SK-N-SH (cell line): Measurements from ENCODE around the gene AGFG1. TPM values are rescaled to one million over a fixed set of nuclear protein-coding genes. Genes with fewer than 3 reads are reported as not detected.

ENCODE experiments used
- CTCF ChIA-PET: fragments of 300-600, 350-600 bp; formaldehyde crosslinking; extraction: SDS; loops from one replicate; lab custom pipeline; 2021; lab: Yijun Ruan, JAX
- POLR2A ChIA-PET: fragments of 350-600 bp; sonication (Branson Sonifier 250); formaldehyde crosslinking; extraction: SDS; loops from one replicate; lab custom pipeline; 2020; ENCODE audit warnings: antibody characterized with exemption, inconsistent platforms; lab: Yijun Ruan, JAX
- DNase-seq: peaks from one replicate; pipeline ENCODE4 v3.0.0; 2012
- H2AFZ ChIP-seq: fragments of 200-600 bp; sonication (generic); 2 replicates; pipeline ENCODE4 v1.8.1; 2016; ENCODE audit warnings: antibody characterized with exemption, mild to moderate bottlenecking, low read depth
- H3F3A ChIP-seq: fragments of 200-600 bp; sonication (generic); replicated peaks from 2 replicates; pipeline ENCODE3; 2016; ENCODE audit warnings: antibody characterized with exemption, mild to moderate bottlenecking; ENCODE audit not compliant: insufficient read depth
- H3K27ac ChIP-seq, 2 experiments: fragments of 200-500 bp in 1 of 2; fragments of 200-600 bp in 1 of 2; sonication (Bioruptor generic) in 1 of 2; sonication (generic), shearing (Covaris generic) in 1 of 2; 2 replicates each; pipeline versions ENCODE4 v1.5.1 to v1.6.1; 2014 to 2016; ENCODE audit warnings: low read depth in 2 of 2, inconsistent platforms in 1 of 2, low read length in 1 of 2, mild to moderate bottlenecking in 1 of 2, mixed read lengths in 1 of 2
- H3K27me3 ChIP-seq: fragments of 200-600 bp; sonication (generic), shearing (Covaris generic); 2 replicates; pipeline ENCODE4 v1.6.1; 2016; ENCODE audit warnings: mixed run types; ENCODE audit not compliant: insufficient read depth
- H3K36me3 ChIP-seq, 2 experiments: fragments of 200-500 bp in 1 of 2; fragments of 200-600 bp in 1 of 2; sonication (Bioruptor generic) in 1 of 2; sonication (generic) in 1 of 2; replicated peaks in 1 of 2; 2 replicates each; pipeline versions ENCODE3 to v1.5.1; 2014 to 2016; ENCODE audit warnings: low read length in 1 of 2, mild to moderate bottlenecking in 1 of 2; ENCODE audit not compliant: insufficient read depth in 2 of 2, control insufficient read depth in 1 of 2
- H3K4me1 ChIP-seq, 2 experiments: fragments of 200-500 bp in 1 of 2; fragments of 200-600 bp in 1 of 2; sonication (Bioruptor generic) in 1 of 2; sonication (generic), shearing (Covaris generic) in 1 of 2; 2 replicates each; pipeline versions ENCODE4 v1.5.1 to v1.6.1; 2014 to 2016; ENCODE audit warnings: low read depth in 1 of 2, low read length in 1 of 2, mixed run types in 1 of 2; ENCODE audit not compliant: insufficient read depth in 2 of 2, control insufficient read depth in 1 of 2
- H3K4me2 ChIP-seq: fragments of 200-600 bp; sonication (generic), shearing (Covaris generic); 2 replicates; pipeline ENCODE4 v1.6.1; 2017; ENCODE audit warnings: mixed run types
- H3K4me3 ChIP-seq, 2 experiments: fragments of 200-500 bp in 1 of 2; fragments of 200-600 bp in 1 of 2; sonication (Bioruptor generic) in 1 of 2; sonication (generic), shearing (Covaris generic) in 1 of 2; 2 replicates each; pipeline versions ENCODE4 v1.5.1 to v1.8.1; 2014 to 2016; ENCODE audit warnings: low read depth in 2 of 2, inconsistent platforms in 1 of 2, low read length in 1 of 2, mild to moderate bottlenecking in 1 of 2, mixed read lengths in 1 of 2, moderate library complexity in 1 of 2
- H3K79me2 ChIP-seq: fragments of 200-600 bp; sonication (generic); 2 replicates; pipeline ENCODE4 v1.8.1; 2017; ENCODE audit warnings: mild to moderate bottlenecking; ENCODE audit not compliant: insufficient read depth
- H3K9ac ChIP-seq: fragments of 200-600 bp; sonication (generic); 2 replicates; pipeline ENCODE4 v1.6.1; 2017; ENCODE audit warnings: mixed run types
- H3K9me2 ChIP-seq: fragments of 200-600 bp; sonication (generic); 2 replicates; pipeline ENCODE4 v1.6.1; 2017; ENCODE audit warnings: mixed run types
- H3K9me3 ChIP-seq: fragments of 200-600 bp; sonication (generic); 2 replicates; pipeline ENCODE4 v1.6.1; 2017; ENCODE audit warnings: mixed run types, mild to moderate bottlenecking, moderate library complexity
- H4K20me1 ChIP-seq: fragments of 200-600 bp; sonication (generic); 2 replicates; pipeline ENCODE4 v1.6.1; 2017; ENCODE audit warnings: mild to moderate bottlenecking, mixed run types; ENCODE audit not compliant: insufficient read depth
- CHD2 ChIP-seq: fragments of 150-350 bp; IDR thresholded peaks from 2 replicates; pipeline ENCODE4 v1.6.1; 2018; ENCODE audit warnings: low read length; ENCODE audit not compliant: partially characterized antibody
- EP300 ChIP-seq, 2 experiments: IDR thresholded peaks; 2 replicates each; pipeline versions ENCODE4 v1.4.0 to v1.6.1; 2012; ENCODE audit warnings: borderline replicate concordance in 1 of 2, low read depth in 1 of 2, low read length in 1 of 2
- EZH2phosphoT487 ChIP-seq: fragments of 200-600 bp; sonication (generic); IDR thresholded peaks from 2 replicates; pipeline ENCODE4 v1.6.1; 2017; ENCODE audit warnings: low read depth, mixed run types, mild to moderate bottlenecking, antibody characterized with exemption, moderate library complexity, borderline replicate concordance
- FOSL2 ChIP-seq: IDR thresholded peaks from 2 replicates; pipeline ENCODE4 v1.4.0; 2012; ENCODE audit warnings: low read depth, mild to moderate bottlenecking, moderate library complexity, borderline replicate concordance
- FOXM1 ChIP-seq: IDR thresholded peaks from 2 replicates; pipeline ENCODE4 v1.4.0; 2012; ENCODE audit warnings: low read depth, mild to moderate bottlenecking
- GABPA ChIP-seq: IDR thresholded peaks from 2 replicates; pipeline ENCODE4 v1.4.0; 2012; ENCODE audit warnings: low read depth, mild to moderate bottlenecking
- GATA2 ChIP-seq: sonication (generic); formaldehyde crosslinking; IDR thresholded peaks from 2 replicates; pipeline ENCODE4 v1.5.0; 2020; ENCODE audit warnings: mild to moderate bottlenecking, missing genetic modification reagents
- MXI1 ChIP-seq: IDR thresholded peaks from 2 replicates; pipeline ENCODE4 v1.6.1; 2012; ENCODE audit warnings: mild to moderate bottlenecking, low read depth, low read length, improper control_type of control experiment
- POLR2AphosphoS5 ChIP-seq: IDR thresholded peaks from 2 replicates; pipeline ENCODE4 v1.6.1; 2012; ENCODE audit warnings: low read depth, low read length
- RAD21 ChIP-seq: IDR thresholded peaks from 2 replicates; pipeline ENCODE4 v1.6.1; 2012; ENCODE audit warnings: mild to moderate bottlenecking, low read length
- RCOR1 ChIP-seq: fragments of 150-350 bp; IDR thresholded peaks from 2 replicates; pipeline ENCODE4 v1.6.1; 2017; ENCODE audit warnings: antibody characterized with exemption, low read length
- RXRA ChIP-seq: IDR thresholded peaks from 2 replicates; pipeline ENCODE4 v1.4.0; 2012; ENCODE audit warnings: low read depth, mild to moderate bottlenecking, borderline replicate concordance
- SIN3A ChIP-seq: IDR thresholded peaks from 2 replicates; pipeline ENCODE4 v1.6.1; 2012; ENCODE audit warnings: low read depth, mild to moderate bottlenecking, low read length, moderate library complexity, borderline replicate concordance
- SMC3 ChIP-seq: IDR thresholded peaks from 2 replicates; pipeline ENCODE4 v1.6.1; 2012; ENCODE audit warnings: low read depth, low read length, improper control_type of control experiment
- TAF1 ChIP-seq: IDR thresholded peaks from 2 replicates; pipeline ENCODE4 v1.6.1; 2012; ENCODE audit warnings: low read depth, mild to moderate bottlenecking, low read length, moderate library complexity, borderline replicate concordance
- YY1 ChIP-seq: IDR thresholded peaks from 2 replicates; pipeline ENCODE4 v1.4.0; 2012; ENCODE audit warnings: low read depth, mild to moderate bottlenecking
- WGBS: methylation state at CpG from one replicate; pipeline ENCODE4 v1.1.6; 2017; ENCODE audit warnings: low lambda C conversion rate; 5-methylcytosine and 5-hydroxymethylcytosine counted together
- polyA plus RNA-seq, 3 experiments: library from polyadenylated mRNA; depleted of rRNA; stranded (reverse); fragments of >200 nt; gene quantifications; 2 replicates each; pipeline ENCODE4 v1.2.3, GENCODE V29; 2012
- TF ChIP-seq, protein P1 (sequence below): IDR thresholded peaks from 2 replicates; pipeline ENCODE4 v1.4.0; 2012; ENCODE audit warnings: low read depth, borderline replicate concordance
- TF ChIP-seq, protein P2 (sequence below): IDR thresholded peaks from 2 replicates; pipeline ENCODE4; 2012
- TF ChIP-seq, protein P3 (sequence below): IDR thresholded peaks from 2 replicates; pipeline ENCODE4 v1.4.0; 2012; ENCODE audit warnings: low read depth, borderline replicate concordance
- TF ChIP-seq, protein P4 (sequence below): IDR thresholded peaks from 2 replicates; pipeline ENCODE4 v1.4.0; 2012; ENCODE audit warnings: low read depth

The AGFG1 gene
- polyA plus RNA-seq, 1 of the 3 experiments (the other 2 are of a cell fraction) = 42.3 TPM

DNA sequence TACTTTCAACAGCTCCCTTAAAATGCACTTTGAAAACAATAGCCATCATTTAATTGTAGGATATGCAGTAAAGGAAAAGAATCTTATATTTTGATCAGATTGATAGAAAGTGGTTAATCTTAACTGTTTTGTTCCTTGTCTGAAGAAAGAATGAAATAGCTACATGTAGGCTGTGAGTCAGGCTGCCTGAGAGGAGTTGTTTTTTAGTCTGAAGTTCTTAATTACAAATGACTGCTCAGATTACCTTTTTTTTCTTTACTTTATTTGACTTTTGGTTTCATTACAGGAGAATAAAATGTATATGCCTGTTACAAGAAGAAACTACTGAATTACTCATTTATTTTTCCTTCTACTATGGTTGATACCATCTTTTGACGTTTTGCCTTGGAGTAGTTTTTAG, 56.8 kb downstream of the AGFG1 start:
- Histone ChIP-seq H3K79me2 (peaks cover 36% of the 10 kb centered on the region), H3K9ac (no peak overlapping the region), H3K27ac (peak overlapping the region in 1 of 2 experiments; percentile 16; a peak in 1 of 4 replicates), H3K4me3 (no peak overlapping the region), H3K9me2 (no peaks in the 10 kb centered on the region), H2AFZ (no peak overlapping the region), H3K27me3 (no peaks in the 10 kb centered on the region), H4K20me1 (peaks cover 8% of the 10 kb centered on the region; the same call in 1 of the 2 replicates), H3K4me1 (peaks cover 2 to 5% of the 10 kb centered on the region in 2 experiments; a peak in 1 of 4 replicates), H3K9me3 (no peaks in the 10 kb centered on the region), H3F3A (peaks cover 6% of the 10 kb centered on the region), H3K4me2 (no peak overlapping the region), H3K36me3 (peaks cover 71 to 72% of the 10 kb centered on the region in 2 experiments)
- POLR2A ChIA-PET = no interaction called here
- 21% methylated on average over 1 of the region's 1 CpG for WGBS
- no peak for DNase-seq
- TF ChIP-seq POLR2AphosphoS5 (no peak), MXI1 (no peak), GABPA (no peak), RXRA (no peak), FOSL2 (no peak), CHD2 (no peak), SMC3 (no peak), EP300 (IDR thresholded peaks at IDR 0.05; ENCODE audit: borderline replicate concordance in 1 of 2, low read depth in 1 of 2, low read length in 1 of 2) (no peak), RAD21 (no peak), TAF1 (no peak), GATA2 (CRISPR knock-in tag) (no peak)
- TF ChIP-seq, protein P1, sequence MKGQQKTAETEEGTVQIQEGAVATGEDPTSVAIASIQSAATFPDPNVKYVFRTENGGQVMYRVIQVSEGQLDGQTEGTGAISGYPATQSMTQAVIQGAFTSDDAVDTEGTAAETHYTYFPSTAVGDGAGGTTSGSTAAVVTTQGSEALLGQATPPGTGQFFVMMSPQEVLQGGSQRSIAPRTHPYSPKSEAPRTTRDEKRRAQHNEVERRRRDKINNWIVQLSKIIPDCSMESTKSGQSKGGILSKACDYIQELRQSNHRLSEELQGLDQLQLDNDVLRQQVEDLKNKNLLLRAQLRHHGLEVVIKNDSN = no peak
- TF ChIP-seq, protein P2, sequence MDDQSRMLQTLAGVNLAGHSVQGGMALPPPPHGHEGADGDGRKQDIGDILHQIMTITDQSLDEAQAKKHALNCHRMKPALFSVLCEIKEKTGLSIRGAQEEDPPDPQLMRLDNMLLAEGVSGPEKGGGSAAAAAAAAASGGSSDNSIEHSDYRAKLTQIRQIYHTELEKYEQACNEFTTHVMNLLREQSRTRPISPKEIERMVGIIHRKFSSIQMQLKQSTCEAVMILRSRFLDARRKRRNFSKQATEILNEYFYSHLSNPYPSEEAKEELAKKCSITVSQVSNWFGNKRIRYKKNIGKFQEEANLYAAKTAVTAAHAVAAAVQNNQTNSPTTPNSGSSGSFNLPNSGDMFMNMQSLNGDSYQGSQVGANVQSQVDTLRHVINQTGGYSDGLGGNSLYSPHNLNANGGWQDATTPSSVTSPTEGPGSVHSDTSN = no peak
- TF ChIP-seq, protein P3, sequence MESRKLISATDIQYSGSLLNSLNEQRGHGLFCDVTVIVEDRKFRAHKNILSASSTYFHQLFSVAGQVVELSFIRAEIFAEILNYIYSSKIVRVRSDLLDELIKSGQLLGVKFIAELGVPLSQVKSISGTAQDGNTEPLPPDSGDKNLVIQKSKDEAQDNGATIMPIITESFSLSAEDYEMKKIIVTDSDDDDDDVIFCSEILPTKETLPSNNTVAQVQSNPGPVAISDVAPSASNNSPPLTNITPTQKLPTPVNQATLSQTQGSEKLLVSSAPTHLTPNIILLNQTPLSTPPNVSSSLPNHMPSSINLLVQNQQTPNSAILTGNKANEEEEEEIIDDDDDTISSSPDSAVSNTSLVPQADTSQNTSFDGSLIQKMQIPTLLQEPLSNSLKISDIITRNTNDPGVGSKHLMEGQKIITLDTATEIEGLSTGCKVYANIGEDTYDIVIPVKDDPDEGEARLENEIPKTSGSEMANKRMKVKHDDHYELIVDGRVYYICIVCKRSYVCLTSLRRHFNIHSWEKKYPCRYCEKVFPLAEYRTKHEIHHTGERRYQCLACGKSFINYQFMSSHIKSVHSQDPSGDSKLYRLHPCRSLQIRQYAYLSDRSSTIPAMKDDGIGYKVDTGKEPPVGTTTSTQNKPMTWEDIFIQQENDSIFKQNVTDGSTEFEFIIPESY = no peak
- CTCF ChIA-PET = interaction anchor here (2.0 kb wide), 1 partner anchor 49 kb away, joined by 6 read pairs; no protein-coding TSS in a partner anchor

DNA sequence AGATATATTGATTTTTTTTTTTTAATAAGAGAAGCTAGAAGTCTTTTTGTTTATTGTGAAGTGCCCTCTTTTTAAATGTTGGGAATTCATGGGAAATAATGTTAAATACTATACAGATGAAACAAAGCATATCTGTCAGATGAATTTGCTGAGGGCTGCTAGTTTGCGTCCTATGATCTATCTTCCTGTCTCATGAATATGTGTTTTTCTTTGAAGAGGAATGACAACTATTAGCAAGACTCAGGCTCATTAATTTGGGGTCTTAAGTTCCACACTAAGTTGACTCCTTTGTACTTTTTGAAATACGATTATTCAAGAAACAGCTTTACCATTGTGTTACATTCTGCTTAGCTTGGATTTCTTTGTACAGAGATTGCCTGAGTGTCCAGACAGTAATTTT, 57.9 kb downstream of the AGFG1 start:
- H3K4me1 ChIP-seq = peaks cover 2 to 5% of the 10 kb centered on the region in 2 experiments; a peak in 1 of 4 replicates
- peaks cover 6% of the 10 kb centered on the region for H3F3A ChIP-seq
- H3K79me2 ChIP-seq = peaks cover 32% of the 10 kb centered on the region
- 100% methylated on average over 2 of the region's 2 CpGs for WGBS
- H3K4me3 ChIP-seq = no peak overlapping the region
- CTCF ChIA-PET = no interaction called here
- H3K4me2 ChIP-seq = no peak overlapping the region
- no peak for DNase-seq
- H3K27me3 ChIP-seq = no peaks in the 10 kb centered on the region
- H3K36me3 ChIP-seq = peaks cover 71 to 72% of the 10 kb centered on the region in 2 experiments
- H4K20me1 ChIP-seq = 0 out of 2 replicates have a peak, but pooled peaks cover 8% of the 10 kb centered on the region
- H3K27ac ChIP-seq = no peak overlapping the region
- POLR2A ChIA-PET = no interaction called here
- H2AFZ ChIP-seq = no peak overlapping the region
- H3K9me2 ChIP-seq = no peaks in the 10 kb centered on the region
- H3K9ac ChIP-seq = no peak overlapping the region
- H3K9me3 ChIP-seq = no peaks in the 10 kb centered on the region
- TF ChIP-seq GATA2 (CRISPR knock-in tag) = no peak
- TF ChIP-seq, protein P2 = no peak
- TF ChIP-seq SIN3A = no peak
- no peak for TF ChIP-seq YY1
- no peak for TF ChIP-seq FOSL2
- TF ChIP-seq CHD2 = no peak
- TF ChIP-seq, protein P3 = no peak
- no peak for TF ChIP-seq EZH2phosphoT487
- TF ChIP-seq, protein P4, sequence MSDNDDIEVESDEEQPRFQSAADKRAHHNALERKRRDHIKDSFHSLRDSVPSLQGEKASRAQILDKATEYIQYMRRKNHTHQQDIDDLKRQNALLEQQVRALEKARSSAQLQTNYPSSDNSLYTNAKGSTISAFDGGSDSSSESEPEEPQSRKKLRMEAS = no peak
- no peak for TF ChIP-seq FOXM1
- no peak for TF ChIP-seq RCOR1
